K562 (cell line): ENCODE data around the gene TCEA3.

Source experiments
- CAMTA2 ChIP-seq: fragments of 250-450 bp; sonication (Bioruptor Pico); conservative IDR thresholded peaks from 2 replicates; pipeline ENCODE4 v1.5.1; 2022
- CBX2 ChIP-seq: fragments of 200-600 bp; sonication (generic); IDR thresholded peaks from one replicate; pipeline ENCODE4 v1.6.1; 2012; ENCODE audit warnings: mild to moderate bottlenecking, low read length, inconsistent platforms; ENCODE audit not compliant: insufficient read depth, poor library complexity, severe bottlenecking
- CBX5 ChIP-seq: IDR thresholded peaks from 2 replicates; pipeline ENCODE4 v1.6.1; 2014; ENCODE audit warnings: low read depth, borderline replicate concordance
- JUN ChIP-seq, 2 experiments: sonication (generic) in 1 of 2; formaldehyde crosslinking in 1 of 2; IDR thresholded peaks; 2 replicates each; pipeline versions ENCODE4 v1.6.1 to v1.8.0; 2012 to 2022; ENCODE audit warnings: borderline replicate concordance in 2 of 2, mild to moderate bottlenecking in 2 of 2, improper control_type of control experiment in 1 of 2, low read depth in 1 of 2, low read length in 1 of 2, missing genetic modification reagents in 1 of 2
- KDM1A ChIP-seq, 2 experiments: fragments of 450-650 bp; IDR thresholded peaks; 2 replicates each; pipeline ENCODE4 v1.6.1; 2016; ENCODE audit warnings: mild to moderate bottlenecking in 2 of 2
- POLR2A ChIP-seq: fragments of 450-650 bp; conservative IDR thresholded peaks from 2 replicates; pipeline ENCODE4 v1.6.1; 2016
- PRPF4 ChIP-seq: fragments of 200-400 bp; formaldehyde crosslinking; IDR thresholded peaks from one replicate; pipeline ENCODE4 v1.6.1; 2017; ENCODE audit warnings: low read length, low read depth, mild to moderate bottlenecking; ENCODE audit not compliant: insufficient read depth, poor library complexity, severe bottlenecking
- SMARCA5 ChIP-seq: fragments of 450-650 bp; IDR thresholded peaks from 2 replicates; pipeline ENCODE4 v1.6.1; 2016
- TEAD1 ChIP-seq, 2 experiments: fragments of 450-650 bp in 1 of 2; sonication (generic) in 1 of 2; formaldehyde crosslinking; IDR thresholded peaks; 2 replicates each; pipeline versions ENCODE4 v1.4.0 to v1.8.0; 2020 to 2022; ENCODE audit warnings: mild to moderate bottlenecking in 2 of 2, missing genetic modification reagents in 1 of 2
- ZNF212 ChIP-seq: fragments of 450-650 bp; formaldehyde crosslinking; IDR thresholded peaks from 2 replicates; pipeline ENCODE4 v1.4.0; 2020; ENCODE audit warnings: mild to moderate bottlenecking
- TF ChIP-seq, protein P1 (sequence below): sonication (generic); formaldehyde crosslinking; IDR thresholded peaks from 2 replicates; pipeline ENCODE4 v1.8.1; 2023; ENCODE audit warnings: missing genetic modification reagents, mild to moderate bottlenecking, borderline replicate concordance
- TF ChIP-seq, protein P2 (sequence below), 3 experiments: IDR thresholded peaks in 2 of 3; conservative IDR thresholded peaks in 1 of 3; 2 replicates each; pipeline ENCODE4 v1.5.1; 2011 to 2012; ENCODE audit warnings: low read length in 3 of 3, mild to moderate bottlenecking in 3 of 3, control low read depth in 2 of 3, improper control_type of control experiment in 1 of 3, inconsistent platforms in 1 of 3, low read depth in 1 of 3, mixed read lengths in 1 of 3, moderate library complexity in 1 of 3; ENCODE audit not compliant: insufficient read depth in 2 of 3
- TF ChIP-seq, protein P3 (sequence below), 2 experiments: fragments of 450-650 bp in 1 of 2; sonication (generic) in 1 of 2; formaldehyde crosslinking in 1 of 2; IDR thresholded peaks in 1 of 2; conservative IDR thresholded peaks in 1 of 2; 2 replicates each; pipeline versions ENCODE4 v1.6.1 to v1.8.1; 2016 to 2023; ENCODE audit warnings: mild to moderate bottlenecking in 2 of 2, moderate library complexity in 2 of 2, inconsistent platforms in 1 of 2, missing genetic modification reagents in 1 of 2

DNA sequence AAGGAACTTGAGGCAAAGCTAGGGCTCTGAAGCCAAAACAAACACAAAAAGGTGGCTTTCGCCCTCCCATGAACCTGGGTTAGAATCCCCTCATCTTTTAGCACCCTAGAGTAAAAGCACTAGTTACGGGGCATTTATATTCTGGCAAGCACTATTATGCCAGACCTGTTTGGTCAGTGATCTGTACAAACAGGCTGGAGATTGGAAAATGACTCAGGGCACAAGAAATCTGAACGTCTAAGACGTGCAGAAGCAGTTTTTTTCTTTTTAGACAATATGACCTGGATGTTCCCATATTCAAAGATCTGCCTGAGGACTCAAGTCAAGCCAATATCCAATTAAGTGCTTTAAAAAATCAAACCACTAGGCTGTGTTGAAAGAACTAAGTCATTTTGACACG, 58.0 kb downstream of the TCEA3 start:
- TF ChIP-seq TEAD1 (CRISPR knock-in tag; IDR thresholded peaks at IDR 0.05) (no peak), SMARCA5 (no peak), KDM1A (IDR thresholded peaks at IDR 0.05) (no peak), CAMTA2 (CRISPR knock-in tag) (no peak), POLR2A (no peak), ZNF212 (no peak), CBX2 (no peak), CBX5 (no peak), JUN (IDR thresholded peaks at IDR 0.05; ENCODE audit: borderline replicate concordance, low read depth, low read length) (no peak), JUN (CRISPR knock-in tag; IDR thresholded peaks at IDR 0.05; ENCODE audit: borderline replicate concordance) (no peak), PRPF4 (no peak)
- TF ChIP-seq, protein P1, sequence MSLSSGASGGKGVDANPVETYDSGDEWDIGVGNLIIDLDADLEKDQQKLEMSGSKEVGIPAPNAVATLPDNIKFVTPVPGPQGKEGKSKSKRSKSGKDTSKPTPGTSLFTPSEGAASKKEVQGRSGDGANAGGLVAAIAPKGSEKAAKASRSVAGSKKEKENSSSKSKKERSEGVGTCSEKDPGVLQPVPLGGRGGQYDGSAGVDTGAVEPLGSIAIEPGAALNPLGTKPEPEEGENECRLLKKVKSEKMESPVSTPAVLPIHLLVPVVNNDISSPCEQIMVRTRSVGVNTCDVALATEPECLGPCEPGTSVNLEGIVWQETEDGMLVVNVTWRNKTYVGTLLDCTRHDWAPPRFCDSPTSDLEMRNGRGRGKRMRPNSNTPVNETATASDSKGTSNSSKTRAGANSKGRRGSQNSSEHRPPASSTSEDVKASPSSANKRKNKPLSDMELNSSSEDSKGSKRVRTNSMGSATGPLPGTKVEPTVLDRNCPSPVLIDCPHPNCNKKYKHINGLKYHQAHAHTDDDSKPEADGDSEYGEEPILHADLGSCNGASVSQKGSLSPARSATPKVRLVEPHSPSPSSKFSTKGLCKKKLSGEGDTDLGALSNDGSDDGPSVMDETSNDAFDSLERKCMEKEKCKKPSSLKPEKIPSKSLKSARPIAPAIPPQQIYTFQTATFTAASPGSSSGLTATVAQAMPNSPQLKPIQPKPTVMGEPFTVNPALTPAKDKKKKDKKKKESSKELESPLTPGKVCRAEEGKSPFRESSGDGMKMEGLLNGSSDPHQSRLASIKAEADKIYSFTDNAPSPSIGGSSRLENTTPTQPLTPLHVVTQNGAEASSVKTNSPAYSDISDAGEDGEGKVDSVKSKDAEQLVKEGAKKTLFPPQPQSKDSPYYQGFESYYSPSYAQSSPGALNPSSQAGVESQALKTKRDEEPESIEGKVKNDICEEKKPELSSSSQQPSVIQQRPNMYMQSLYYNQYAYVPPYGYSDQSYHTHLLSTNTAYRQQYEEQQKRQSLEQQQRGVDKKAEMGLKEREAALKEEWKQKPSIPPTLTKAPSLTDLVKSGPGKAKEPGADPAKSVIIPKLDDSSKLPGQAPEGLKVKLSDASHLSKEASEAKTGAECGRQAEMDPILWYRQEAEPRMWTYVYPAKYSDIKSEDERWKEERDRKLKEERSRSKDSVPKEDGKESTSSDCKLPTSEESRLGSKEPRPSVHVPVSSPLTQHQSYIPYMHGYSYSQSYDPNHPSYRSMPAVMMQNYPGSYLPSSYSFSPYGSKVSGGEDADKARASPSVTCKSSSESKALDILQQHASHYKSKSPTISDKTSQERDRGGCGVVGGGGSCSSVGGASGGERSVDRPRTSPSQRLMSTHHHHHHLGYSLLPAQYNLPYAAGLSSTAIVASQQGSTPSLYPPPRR (CRISPR knock-in tag) = no peak
- TF ChIP-seq, protein P2, sequence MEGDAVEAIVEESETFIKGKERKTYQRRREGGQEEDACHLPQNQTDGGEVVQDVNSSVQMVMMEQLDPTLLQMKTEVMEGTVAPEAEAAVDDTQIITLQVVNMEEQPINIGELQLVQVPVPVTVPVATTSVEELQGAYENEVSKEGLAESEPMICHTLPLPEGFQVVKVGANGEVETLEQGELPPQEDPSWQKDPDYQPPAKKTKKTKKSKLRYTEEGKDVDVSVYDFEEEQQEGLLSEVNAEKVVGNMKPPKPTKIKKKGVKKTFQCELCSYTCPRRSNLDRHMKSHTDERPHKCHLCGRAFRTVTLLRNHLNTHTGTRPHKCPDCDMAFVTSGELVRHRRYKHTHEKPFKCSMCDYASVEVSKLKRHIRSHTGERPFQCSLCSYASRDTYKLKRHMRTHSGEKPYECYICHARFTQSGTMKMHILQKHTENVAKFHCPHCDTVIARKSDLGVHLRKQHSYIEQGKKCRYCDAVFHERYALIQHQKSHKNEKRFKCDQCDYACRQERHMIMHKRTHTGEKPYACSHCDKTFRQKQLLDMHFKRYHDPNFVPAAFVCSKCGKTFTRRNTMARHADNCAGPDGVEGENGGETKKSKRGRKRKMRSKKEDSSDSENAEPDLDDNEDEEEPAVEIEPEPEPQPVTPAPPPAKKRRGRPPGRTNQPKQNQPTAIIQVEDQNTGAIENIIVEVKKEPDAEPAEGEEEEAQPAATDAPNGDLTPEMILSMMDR (IDR thresholded peaks at IDR 0.05 in 2 of 3, conservative IDR thresholded peaks at IDR 0.05 in 1 of 3; ENCODE audit: insufficient read depth in 2 of 3, low read depth in 1 of 3, low read length in 3 of 3) = no peak
- TF ChIP-seq, protein P3, sequence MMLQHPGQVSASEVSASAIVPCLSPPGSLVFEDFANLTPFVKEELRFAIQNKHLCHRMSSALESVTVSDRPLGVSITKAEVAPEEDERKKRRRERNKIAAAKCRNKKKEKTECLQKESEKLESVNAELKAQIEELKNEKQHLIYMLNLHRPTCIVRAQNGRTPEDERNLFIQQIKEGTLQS (IDR thresholded peaks at IDR 0.05) = no peak
- TF ChIP-seq, protein P3 (CRISPR knock-in tag; conservative IDR thresholded peaks at IDR 0.05) = no peak
